ENCODE measurements around the gene FKBP8. TPM values are rescaled to one million over a fixed set of nuclear protein-coding genes. Genes with fewer than 3 reads are reported as not detected.

FKBP8 gene
- total and polyA plus RNA-seq, 2 of the 4 experiments (the other 2 are of a cell fraction), result 153 to 289 TPM

- WGBS, 2 experiments (ENCODE audit: extremely low coverage in 2 of 2, insufficient read length in 1 of 2), result 67% methylated on average over 2 of the region's 11 CpGs; no CpG with 5 or more reads in 1 of the 2 experiments
- Histone ChIP-seq H3K18ac (ENCODE audit: low read depth, low read length) (no peak overlapping the region), H3K4me2 (ENCODE audit: low read depth, low read length) (no peak overlapping the region), H3K27ac (ENCODE audit: insufficient read depth, low read length) (no peak overlapping the region), H2BK120ac (ENCODE audit: low read depth, low read length) (no peak overlapping the region), H4K8ac (ENCODE audit: low read depth in 2 of 2, low read length in 2 of 2) (no peak overlapping the region), H2BK5ac (ENCODE audit: low read depth, low read length, poor library complexity, severe bottlenecking) (no peak overlapping the region), H3K27me3 (ENCODE audit: control insufficient read depth, insufficient read depth, low read length) (no peaks in the 10 kb centered on the region), H4K91ac (ENCODE audit: insufficient read depth, low read depth, low read length) (no peak overlapping the region), H2AK9ac (replicated peaks; ENCODE audit: low read depth, low read length, poor library complexity) (peak overlapping the region; percentile 28), H3K79me1 (ENCODE audit: low read depth in 1 of 2, low read length in 2 of 2) (peaks cover 7 to 87% of the 10 kb centered on the region in 2 experiments; a peak in 3 of 4 replicates), H3K56ac (ENCODE audit: extremely low read depth, insufficient read depth, low read length) (no peak overlapping the region), H3K14ac (replicated peaks; ENCODE audit: low read depth, low read length) (no peak overlapping the region), H3K4me1 (ENCODE audit: control insufficient read depth, insufficient read depth, low read length) (peaks cover 18% of the 10 kb centered on the region), H3K9me1 (ENCODE audit: insufficient read depth, low read length) (peaks cover 43% of the 10 kb centered on the region), H4K5ac (ENCODE audit: low read depth, low read length) (no peak overlapping the region), H4K20me1 (ENCODE audit: insufficient read depth, low read length) (peaks cover 95% of the 10 kb centered on the region), H3K9ac (ENCODE audit: low read depth, low read length) (no peak overlapping the region), H2BK15ac (ENCODE audit: low read depth, low read length) (no peak overlapping the region), H3K9me3 (ENCODE audit: control insufficient read depth, insufficient read depth, low read length) (no peaks in the 10 kb centered on the region), H3K4me3 (ENCODE audit: insufficient read depth, low read depth, low read length) (no peak overlapping the region), H3K36me3 (ENCODE audit: control insufficient read depth, insufficient read depth, low read length) (no peaks in the 10 kb centered on the region), H2AK5ac (ENCODE audit: low read depth, low read length) (no peak overlapping the region), H2BK20ac (ENCODE audit: low read depth, low read length) (no peak overlapping the region), H2AFZ (replicated peaks; ENCODE audit: low read length, poor library complexity) (no peak overlapping the region), H3K23ac (ENCODE audit: low read depth, low read length) (no peak overlapping the region), H3K4ac (ENCODE audit: low read depth, low read length) (no peak overlapping the region)
- in situ Hi-C loops (cut with MboI; ENCODE audit: low sequenced_read_pairs) (no loop called here), dilution Hi-C loops (cut with HindIII; ENCODE audit: low sequenced_read_pairs, unreplicated experiment) (no loop called here), intact Hi-C loops (cut with micrococcal nuclease) (no loop called here)
- CTCF ChIA-PET, result no interaction called here
- DNase-seq (no peak), ATAC-seq (ENCODE audit: low read depth) (no peak)
- BruUV-seq (replicated peaks), result no TSS peak
- POLR2A ChIA-PET (ENCODE audit: unreplicated experiment), result no interaction called here
- no peak for TF ChIP-seq USF2 (IDR thresholded peaks at IDR 0.05; ENCODE audit: low read depth, low read length)
- TF ChIP-seq RFX5 (IDR thresholded peaks at IDR 0.05; ENCODE audit: low read depth, low read length), result no peak
- TF ChIP-seq FOS (IDR thresholded peaks at IDR 0.05; ENCODE audit: low read depth, low read length), result no peak
- no peak for TF ChIP-seq BHLHE40 (IDR thresholded peaks at IDR 0.05; ENCODE audit: low read depth, low read length)
- TF ChIP-seq POLR2A (IDR thresholded peaks at IDR 0.05; ENCODE audit: low read depth, low read length), result no peak
- TF ChIP-seq, protein P1, sequence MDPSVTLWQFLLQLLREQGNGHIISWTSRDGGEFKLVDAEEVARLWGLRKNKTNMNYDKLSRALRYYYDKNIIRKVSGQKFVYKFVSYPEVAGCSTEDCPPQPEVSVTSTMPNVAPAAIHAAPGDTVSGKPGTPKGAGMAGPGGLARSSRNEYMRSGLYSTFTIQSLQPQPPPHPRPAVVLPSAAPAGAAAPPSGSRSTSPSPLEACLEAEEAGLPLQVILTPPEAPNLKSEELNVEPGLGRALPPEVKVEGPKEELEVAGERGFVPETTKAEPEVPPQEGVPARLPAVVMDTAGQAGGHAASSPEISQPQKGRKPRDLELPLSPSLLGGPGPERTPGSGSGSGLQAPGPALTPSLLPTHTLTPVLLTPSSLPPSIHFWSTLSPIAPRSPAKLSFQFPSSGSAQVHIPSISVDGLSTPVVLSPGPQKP (IDR thresholded peaks at IDR 0.05; ENCODE audit: borderline replicate concordance, low read depth, low read length), result no peak
- TF ChIP-seq MAZ (IDR thresholded peaks at IDR 0.05; ENCODE audit: borderline replicate concordance, low read depth, low read length), result no peak
These were observed 29.5 kb downstream of the FKBP8 start for GRCh38 chr19:18513868-18514267.

Data from IMR-90 (cell line).